GM18873 (cell line): Measurements from ENCODE around the gene TSHZ1.
A peak's percentile ranks its signal among the peaks of the same experiment; 100 is the strongest.

Experiments used
- ATAC-seq: cut with Tn5 transposase; IDR thresholded peaks from one replicate; pipeline ENCODE4 v1.9.1; 2021; ENCODE audit warnings: mild to moderate bottlenecking, moderate library complexity, moderate number of reproducible peaks; ENCODE audit not compliant: unreplicated experiment, low FRiP score

The TSHZ1 gene

GRCh38 chr18:75241705-75242104 lies 31.1 kb downstream of the TSHZ1 start:
- ATAC-seq = no peak

GRCh38 chr18:75244351-75245313 lies 34.0 kb downstream of the TSHZ1 start:
- no peak for ATAC-seq

- ATAC-seq = no peak
Measured at GRCh38 chr18:75246721-75247610, 36.4 kb downstream of the TSHZ1 start.

GRCh38 chr18:75247611-75248421 lies 37.2 kb downstream of the TSHZ1 start:
- peak; percentile 43 for ATAC-seq

GRCh38 chr18:75248426-75249174 lies 38.0 kb downstream of the TSHZ1 start:
- no peak for ATAC-seq

GRCh38 chr18:75249175-75249518 lies 38.5 kb downstream of the TSHZ1 start:
- ATAC-seq = no peak

- no peak for ATAC-seq
Measured at GRCh38 chr18:75249672-75250470, 39.3 kb downstream of the TSHZ1 start.

GRCh38 chr18:75250471-75250821 lies 39.8 kb downstream of the TSHZ1 start:
- no peak for ATAC-seq

GRCh38 chr18:75251466-75251865 lies 40.9 kb downstream of the TSHZ1 start:
- ATAC-seq = no peak

GRCh38 chr18:75252136-75252535 lies 41.5 kb downstream of the TSHZ1 start:
- ATAC-seq = no peak

GRCh38 chr18:75253043-75253442 lies 42.4 kb downstream of the TSHZ1 start:
- ATAC-seq = no peak

- ATAC-seq = no peak
Measured at GRCh38 chr18:75253784-75254183, 43.2 kb downstream of the TSHZ1 start.

- no peak for ATAC-seq
Measured at GRCh38 chr18:75255094-75255493, 44.5 kb downstream of the TSHZ1 start.

GRCh38 chr18:75256376-75256775 lies 45.8 kb downstream of the TSHZ1 start:
- ATAC-seq = no peak

- no peak for ATAC-seq
Measured at GRCh38 chr18:75257605-75258004, 47.0 kb downstream of the TSHZ1 start.

- ATAC-seq = peak; percentile 90
Measured at GRCh38 chr18:75261430-75262223, 51.0 kb downstream of the TSHZ1 start.

GRCh38 chr18:75262511-75262910 lies 51.9 kb downstream of the TSHZ1 start:
- no peak for ATAC-seq

GRCh38 chr18:75264195-75264594 lies 53.6 kb downstream of the TSHZ1 start:
- no peak for ATAC-seq
